Uterus (tissue), 4 donors: Measurements from ENCODE around the gene KMT2C. TPM values are rescaled to one million over a fixed set of nuclear protein-coding genes. Genes with fewer than 3 reads are reported as not detected.

ENCODE experiments used
- DNase-seq, 2 donors: peaks; one replicate each; pipeline ENCODE4 v3.0.0-alpha.2; 2019 to 2020
- H3K27ac ChIP-seq, 2 donors: fragments of 200-600 bp; sonication (generic); 1 replicate in 1 of 2; 2 replicates in 1 of 2; pipeline ENCODE4 v1.5.1; 2016 to 2018
- H3K27me3 ChIP-seq, 2 donors: fragments of 200-600 bp; sonication (generic); one replicate each; pipeline ENCODE4 v1.5.1; 2018 to 2019; ENCODE audit warnings: control low read depth in 1 of 2
- H3K36me3 ChIP-seq, 2 donors: fragments of 200-600 bp; sonication (generic); one replicate each; pipeline ENCODE4 v1.5.1; 2019; ENCODE audit warnings: control low read depth in 1 of 2
- H3K4me1 ChIP-seq, 2 donors: fragments of 200-600 bp; sonication (generic); one replicate each; pipeline ENCODE4 v1.5.1; 2018 to 2019; ENCODE audit warnings: control low read depth in 1 of 2
- H3K4me3 ChIP-seq, 2 donors: fragments of 200-600 bp; sonication (generic); 1 replicate in 1 of 2; 2 replicates in 1 of 2; pipeline ENCODE4 v1.5.1; 2018 to 2019; ENCODE audit warnings: mild to moderate bottlenecking in 1 of 2
- H3K9me3 ChIP-seq, 2 donors: fragments of 200-600 bp; sonication (generic); one replicate each; pipeline ENCODE4 v1.5.1; 2019; ENCODE audit warnings: control low read depth in 1 of 2
- CTCF ChIP-seq, 4 experiments: fragments of 200-600 bp in 2 of 4; fragments of 450-650 bp in 2 of 4; sonication (generic) in 2 of 4; IDR thresholded peaks; one replicate each; pipeline ENCODE4 v1.5.1; 2016 to 2019; ENCODE audit warnings: antibody characterized with exemption in 4 of 4, mild to moderate bottlenecking in 2 of 4, moderate library complexity in 1 of 4
- POLR2A ChIP-seq, 2 donors: fragments of 450-650 bp; IDR thresholded peaks; one replicate each; pipeline ENCODE4 v1.6.1; 2016; ENCODE audit warnings: antibody characterized with exemption in 2 of 2, mild to moderate bottlenecking in 1 of 2, moderate library complexity in 1 of 2
- intact Hi-C: fragments of 100-400 bp; cut with DNase I; formaldehyde crosslinking; loops from one replicate; pipeline ENCODE4 v1.15.1; 2023; ENCODE audit warnings: low total_unique reads
- total RNA-seq, 4 donors: library from RNA; depleted of rRNA in 3 of 4; stranded (reverse); fragments of >200 nt in 3 of 4; gene quantifications; one replicate each; pipeline versions ENCODE4 v1.1.0 to v1.2.4, GENCODE V29; 2014 to 2023
- donor health status: DM: yes; HTN: yes; CAD: no.

KMT2C gene
- total RNA-seq, 4 donors from 2014 or later, result 30.5 to 177 (median 90.0) TPM

- Histone ChIP-seq H3K9me3 (no peaks in the 10 kb centered on the region), H3K36me3 (no peaks in the 10 kb centered on the region), H3K4me1 (no peaks in the 10 kb centered on the region), H3K4me3 (no peak overlapping the region), H3K27ac (no peak overlapping the region), H3K27me3 (no peaks in the 10 kb centered on the region)
- TF ChIP-seq POLR2A (IDR thresholded peaks at IDR 0.05), result no peak
- no peak for TF ChIP-seq CTCF (IDR thresholded peaks at IDR 0.05)
- DNase-seq, result no peak
- intact Hi-C loops, result no loop called here
Observed at GRCh38 chr7:152097330-152097729, 338.5 kb downstream of the KMT2C start.

- intact Hi-C loops, result no loop called here
- no peak for DNase-seq
- Histone ChIP-seq H3K27me3 (no peaks in the 10 kb centered on the region), H3K4me3 (no peak overlapping the region), H3K4me1 (no peaks in the 10 kb centered on the region), H3K36me3 (no peaks in the 10 kb centered on the region), H3K27ac (no peak overlapping the region), H3K9me3 (no peaks in the 10 kb centered on the region)
- TF ChIP-seq POLR2A (IDR thresholded peaks at IDR 0.05), result no peak
- no peak for TF ChIP-seq CTCF (IDR thresholded peaks at IDR 0.05)
Observed at GRCh38 chr7:152095771-152096170, 340.0 kb downstream of the KMT2C start.

- no peak for TF ChIP-seq POLR2A (IDR thresholded peaks at IDR 0.05)
- TF ChIP-seq CTCF (IDR thresholded peaks at IDR 0.05), result no peak
- Histone ChIP-seq H3K9me3 (peaks cover 0 to 6% of the 10 kb centered on the region in 2 donors), H3K27ac (no peak overlapping the region), H3K36me3 (no peaks in the 10 kb centered on the region), H3K27me3 (no peaks in the 10 kb centered on the region), H3K4me1 (no peaks in the 10 kb centered on the region), H3K4me3 (no peak overlapping the region)
- intact Hi-C loops, result no loop called here
- DNase-seq, result no peak
Observed at GRCh38 chr7:152093717-152094116, 342.1 kb downstream of the KMT2C start.

- H3K4me1 ChIP-seq, result no peaks in the 10 kb centered on the region
- intact Hi-C loops, result no loop called here
Observed at GRCh38 chr7:152090747-152091146, 345.1 kb downstream of the KMT2C start.

GRCh38 chr7:152089183-152089582 lies 346.6 kb downstream of the KMT2C start:
- no peak for TF ChIP-seq CTCF (IDR thresholded peaks at IDR 0.05)
- TF ChIP-seq POLR2A (IDR thresholded peaks at IDR 0.05), result no peak
- intact Hi-C loops, result no loop called here
- H3K27ac ChIP-seq, result no peak overlapping the region
- no peak for DNase-seq
- H3K4me3 ChIP-seq, result no peak overlapping the region
- H3K9me3 ChIP-seq, result peaks cover 0 to 8% of the 10 kb centered on the region in 2 donors
- no peaks in the 10 kb centered on the region for H3K36me3 ChIP-seq
- H3K4me1 ChIP-seq, result no peaks in the 10 kb centered on the region
- H3K27me3 ChIP-seq, result no peaks in the 10 kb centered on the region

More at GRCh38 chr7:152090747-152091146, 345.1 kb downstream of the KMT2C start:
- H3K27ac ChIP-seq, result no peak overlapping the region
- TF ChIP-seq POLR2A (IDR thresholded peaks at IDR 0.05), result no peak
- TF ChIP-seq CTCF (IDR thresholded peaks at IDR 0.05), result no peak
- no peak for DNase-seq
- no peaks in the 10 kb centered on the region for H3K27me3 ChIP-seq
- H3K36me3 ChIP-seq, result no peaks in the 10 kb centered on the region
- H3K9me3 ChIP-seq, result peaks cover 0 to 8% of the 10 kb centered on the region in 2 donors
- H3K4me3 ChIP-seq, result no peak overlapping the region
